Measurements from ENCODE around the gene C19orf47. TPM values are rescaled to one million over a fixed set of nuclear protein-coding genes. Genes with fewer than 3 reads are reported as not detected.

C19orf47 gene, protein sequence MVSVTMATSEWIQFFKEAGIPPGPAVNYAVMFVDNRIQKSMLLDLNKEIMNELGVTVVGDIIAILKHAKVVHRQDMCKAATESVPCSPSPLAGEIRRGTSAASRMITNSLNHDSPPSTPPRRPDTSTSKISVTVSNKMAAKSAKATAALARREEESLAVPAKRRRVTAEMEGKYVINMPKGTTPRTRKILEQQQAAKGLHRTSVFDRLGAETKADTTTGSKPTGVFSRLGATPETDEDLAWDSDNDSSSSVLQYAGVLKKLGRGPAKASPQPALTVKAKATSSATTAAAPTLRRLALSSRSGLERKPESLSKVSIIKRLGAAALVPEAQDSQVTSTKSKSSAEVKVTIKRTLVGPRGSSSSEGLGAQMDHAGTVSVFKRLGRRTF
- total RNA-seq: 7.4 and 10.5 TPM in 2 replicates

DNA sequence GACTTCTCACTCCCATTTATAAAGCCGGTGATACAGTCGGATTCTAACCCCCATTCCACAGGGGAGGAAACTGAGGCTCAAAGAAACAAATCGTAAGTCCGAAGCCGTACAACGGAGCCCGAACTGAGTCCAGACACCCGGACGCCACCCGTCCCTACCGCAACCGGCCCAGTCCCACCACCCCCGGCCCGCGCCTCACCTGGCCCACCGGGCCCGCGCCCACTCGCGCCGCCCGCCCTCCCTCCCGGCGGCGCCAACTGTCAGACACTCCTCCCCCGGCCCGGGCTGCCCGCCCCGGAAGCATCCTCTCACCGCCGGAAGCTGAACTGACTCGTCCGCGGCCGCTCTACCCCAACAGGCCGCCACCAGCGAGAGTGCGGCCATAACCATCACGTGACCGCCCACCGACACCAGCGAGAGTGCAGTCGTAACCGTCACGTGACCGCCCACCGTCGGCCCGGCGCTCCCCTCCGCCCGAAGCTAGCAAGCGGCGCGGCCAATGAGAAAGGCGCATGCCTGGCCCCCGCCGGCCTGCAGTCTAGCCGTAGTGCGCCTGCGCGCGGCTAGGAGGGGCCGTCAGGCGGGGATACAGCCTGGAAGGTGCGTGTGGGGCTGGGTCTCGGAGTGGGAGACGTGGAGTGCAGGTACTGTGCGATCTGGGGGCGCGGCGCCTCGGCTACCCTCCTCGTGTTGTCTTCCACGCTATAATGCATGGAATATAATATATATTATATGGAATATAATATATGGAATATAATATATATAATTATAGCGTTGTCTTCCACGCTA, at the start of gene C19orf47, which contains the start of gene PLD3:
Gene C19orf47, minus strand, starts transcription at position 273 of the 789 bp plus-strand sequence. CDS start 6,540 bp downstream, outside the sequence.
Gene PLD3, plus strand, starts transcription at position 571 of the 789 bp plus-strand sequence. CDS start 17,789 bp downstream, outside the sequence.
- DNase-seq (ENCODE audit: low read depth, low spot score): peak; percentile 96

DNA sequence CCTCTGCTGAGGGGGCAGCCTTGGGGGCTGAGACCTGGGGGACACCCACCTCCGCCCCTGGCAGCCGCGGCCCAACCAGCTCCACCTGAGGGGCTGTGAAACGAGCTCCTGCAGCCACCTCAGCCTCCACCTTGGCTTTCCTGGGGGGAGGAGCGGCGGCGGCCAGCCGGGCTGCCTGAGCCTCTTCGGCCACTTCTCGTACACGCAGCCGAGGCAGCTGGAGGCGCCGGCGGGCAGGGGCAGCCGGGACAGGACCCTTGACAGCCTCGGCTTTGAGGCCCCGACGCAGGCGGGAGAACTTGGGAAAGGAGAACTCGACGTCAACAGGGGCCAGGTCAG, 49.3 kb upstream of the C19orf47 start:
- DNase-seq (ENCODE audit: low read depth, low spot score): no peak

DNA sequence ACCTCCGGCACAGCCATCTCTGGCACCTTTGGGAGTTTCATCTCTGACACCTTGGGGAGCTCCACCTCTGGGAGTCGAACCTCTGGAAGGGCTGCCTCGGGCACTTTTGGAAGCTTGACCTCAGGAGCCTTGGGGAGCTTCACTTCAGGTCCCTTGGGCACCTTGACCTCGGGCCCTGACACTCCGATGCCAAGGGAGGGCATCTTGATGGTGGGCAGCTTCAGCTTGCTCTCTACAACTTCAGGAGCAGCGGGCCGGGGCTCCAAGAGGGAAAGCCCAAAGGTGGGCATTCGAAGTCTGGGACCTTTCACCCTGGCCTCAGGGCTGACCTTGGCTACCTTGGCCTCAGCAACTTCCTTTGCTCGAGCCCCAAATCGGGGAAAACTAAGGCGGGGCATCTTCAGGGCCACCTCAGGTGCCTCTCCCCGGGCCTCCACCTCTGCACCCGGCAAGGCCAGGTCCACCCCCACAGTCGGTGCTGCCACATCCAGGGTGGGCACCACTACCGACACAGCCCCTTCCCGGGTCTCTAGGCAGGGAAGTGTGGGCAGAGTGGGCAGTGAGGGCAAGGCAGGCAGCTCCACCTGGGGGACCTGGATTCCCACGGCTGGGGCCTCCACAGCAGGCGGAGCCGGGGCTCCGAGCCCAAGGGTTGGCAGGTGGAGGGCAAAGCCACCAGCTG, 48.8 kb upstream of the C19orf47 start:
- DNase-seq (ENCODE audit: low read depth, low spot score): no peak

DNA sequence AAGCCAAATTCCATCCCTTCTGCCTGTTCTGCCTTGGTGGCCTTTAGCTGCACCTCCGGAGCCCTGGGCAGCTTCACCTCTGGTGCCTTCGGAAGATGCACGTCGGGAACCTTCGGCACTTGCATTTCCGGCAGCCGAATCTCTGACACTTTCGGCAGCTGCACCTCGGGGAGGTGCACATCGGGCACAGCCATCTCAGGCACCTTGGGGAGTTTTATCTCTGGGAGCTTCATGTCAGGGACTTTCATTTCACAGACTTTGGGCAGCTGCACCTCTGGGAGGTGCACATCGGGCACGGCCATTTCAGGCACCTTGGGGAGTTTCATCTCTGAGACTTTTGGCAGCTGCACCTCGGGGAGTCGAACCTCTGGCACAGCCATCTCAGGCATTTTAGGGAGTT, 47.8 kb upstream of the C19orf47 start:
- no peak for DNase-seq (ENCODE audit: low read depth, low spot score)

DNA sequence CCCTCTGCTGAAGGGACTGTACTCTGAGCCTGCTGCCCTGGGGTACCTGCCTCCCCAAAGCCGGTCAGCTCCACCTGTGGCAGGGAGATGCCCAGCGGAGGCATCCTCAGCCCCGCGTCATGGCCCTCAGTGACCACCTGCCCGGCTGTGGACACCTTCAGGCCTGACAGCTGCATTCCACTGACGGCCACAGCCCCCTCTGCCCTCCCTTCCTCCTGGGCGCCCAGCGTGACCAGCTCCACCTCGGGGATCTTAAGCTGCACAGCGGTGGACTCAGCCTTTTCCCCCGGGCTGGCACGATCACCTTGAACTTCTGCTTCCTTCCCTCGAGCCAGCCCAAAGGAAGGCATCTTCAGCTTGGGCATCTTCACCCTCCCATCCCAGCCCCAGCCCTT, 46.6 kb upstream of the C19orf47 start:
- no peak for DNase-seq (ENCODE audit: low read depth, low spot score)

DNA sequence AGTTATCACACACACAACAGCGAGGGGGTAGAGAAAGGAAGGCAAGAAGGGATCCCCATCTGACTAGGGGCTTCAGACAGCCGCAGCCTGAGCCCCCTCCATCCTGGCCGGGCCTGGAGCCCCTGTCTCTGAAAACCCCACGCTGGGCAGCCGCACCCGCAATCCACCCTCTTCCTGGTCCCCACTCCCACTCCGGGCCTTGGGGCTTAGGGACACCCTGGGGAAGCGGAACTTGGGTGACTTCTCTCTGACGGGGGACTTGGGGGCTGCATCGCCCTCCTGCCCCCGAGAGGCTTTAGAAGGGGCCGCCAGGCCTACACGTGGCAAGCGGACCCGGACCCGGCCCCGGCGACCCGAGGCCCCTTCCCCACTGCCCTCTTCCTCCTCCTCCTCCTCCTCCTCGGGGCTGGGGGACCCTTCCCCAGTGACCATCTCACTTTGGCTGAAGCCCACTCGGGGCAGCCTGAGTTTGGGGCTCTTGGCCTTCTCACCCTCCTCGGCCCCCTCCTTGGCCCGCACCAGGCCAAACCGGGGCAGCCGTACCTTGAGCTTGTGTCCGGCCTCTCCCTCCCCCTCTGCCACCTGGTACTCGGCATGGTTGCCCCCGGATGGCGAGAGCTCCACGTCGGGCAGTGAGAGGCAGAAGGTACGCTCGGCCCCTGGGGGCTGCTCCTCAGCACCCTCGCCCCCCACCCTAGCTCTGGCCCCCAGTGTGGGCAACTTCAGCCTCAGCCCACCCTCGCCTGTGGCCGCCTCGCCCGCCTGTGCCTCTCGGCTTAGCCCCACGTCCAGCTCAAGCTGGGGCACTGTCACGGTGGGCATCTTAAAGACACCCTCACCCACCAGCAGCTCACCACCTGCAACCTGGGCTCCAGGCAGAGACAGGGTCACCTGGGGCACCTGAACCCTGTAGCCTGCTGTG, 46.0 kb upstream of the C19orf47 start:
- DNase-seq (ENCODE audit: low read depth, low spot score): no peak

DNA sequence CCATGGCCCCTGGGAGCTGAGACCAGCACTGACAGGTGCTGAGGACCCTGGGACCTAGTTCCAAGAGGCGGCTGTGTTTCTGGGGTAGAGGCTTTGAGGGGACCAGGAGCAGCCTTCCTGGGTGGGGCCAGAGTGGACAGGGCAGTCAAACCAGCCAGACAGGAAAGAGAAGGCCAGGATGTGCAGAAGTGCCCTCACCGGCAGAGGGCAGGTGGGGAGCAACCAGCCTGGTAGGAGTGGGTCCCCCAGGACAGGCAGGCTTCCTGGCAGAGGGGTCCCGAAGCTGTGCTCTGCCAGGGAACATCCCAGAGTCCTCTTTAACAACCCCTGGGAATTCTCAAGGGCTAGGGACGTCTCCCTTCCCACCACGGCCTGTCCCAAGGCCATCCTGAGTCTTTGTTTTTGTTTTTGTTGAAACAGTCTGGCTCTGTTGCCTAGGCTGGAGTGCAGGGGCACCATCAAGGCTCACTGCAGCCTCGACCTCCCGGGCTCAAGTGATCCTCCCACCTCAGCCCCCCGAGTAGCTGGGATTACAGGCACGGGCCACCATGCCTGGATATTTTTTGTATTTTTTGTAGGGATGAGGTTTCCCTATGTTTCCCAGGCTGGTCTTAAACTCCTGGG, 44.8 kb upstream of the C19orf47 start:
- DNase-seq (ENCODE audit: low read depth, low spot score): no peak

DNA sequence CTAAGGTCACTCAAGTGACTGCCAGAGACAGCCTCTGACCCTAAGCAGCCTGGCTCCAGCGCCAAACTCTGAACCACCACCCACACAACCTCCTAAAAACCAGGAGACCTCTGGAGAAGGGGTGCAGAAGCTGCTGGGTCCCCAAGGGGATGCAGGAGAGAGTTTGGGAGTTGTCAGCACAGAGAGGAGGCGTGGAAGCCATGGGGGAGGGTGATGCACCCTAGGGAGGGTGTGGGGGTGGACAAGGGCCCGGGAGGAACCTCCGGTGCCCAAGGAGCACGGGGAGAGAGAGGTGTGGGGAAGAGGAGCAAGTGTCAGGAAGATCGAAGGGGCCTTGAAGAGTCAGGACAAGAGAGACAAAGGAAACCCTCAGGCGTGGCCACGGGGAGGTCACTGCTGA, 43.9 kb upstream of the C19orf47 start:
- DNase-seq (ENCODE audit: low read depth, low spot score): no peak

DNA sequence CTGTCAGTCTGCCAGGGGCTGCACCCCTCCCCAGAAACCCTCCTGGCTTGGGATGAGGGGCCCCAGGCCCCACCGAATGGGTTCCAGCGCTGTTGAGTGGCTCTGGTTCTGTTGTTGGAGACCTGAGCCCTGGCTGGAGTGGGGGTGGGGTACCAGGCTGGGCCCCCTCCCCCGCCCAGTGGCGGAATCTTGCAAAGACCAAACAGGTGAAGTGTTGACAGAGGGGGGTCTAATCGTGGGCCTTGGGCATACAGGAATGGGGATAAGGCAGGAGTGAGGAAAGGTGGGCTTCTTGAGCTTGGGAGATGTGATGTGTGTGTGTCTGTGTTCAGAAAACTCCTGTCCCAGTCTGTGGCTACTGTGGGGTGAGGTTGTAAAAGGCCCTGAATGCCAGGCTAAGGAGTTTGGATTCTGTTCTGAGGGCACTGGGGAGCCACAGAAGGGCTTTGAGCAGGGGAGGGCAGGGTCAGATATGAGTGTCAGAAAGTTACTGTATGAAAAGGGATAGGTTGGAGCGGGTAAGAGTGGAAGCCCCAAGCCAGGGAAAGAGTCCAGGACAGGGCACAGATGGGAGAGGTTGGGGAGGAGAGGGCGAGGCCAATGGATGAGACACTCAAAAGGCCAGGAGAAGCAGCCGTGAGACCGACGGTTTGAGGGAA, 42.0 kb upstream of the C19orf47 start, which contains the start of gene HIPK4:
Gene HIPK4, minus strand, starts transcription at position 98 of the 659 bp plus-strand sequence. CDS start 279 bp downstream, outside the sequence.
- no peak for DNase-seq (ENCODE audit: low read depth, low spot score)

DNA sequence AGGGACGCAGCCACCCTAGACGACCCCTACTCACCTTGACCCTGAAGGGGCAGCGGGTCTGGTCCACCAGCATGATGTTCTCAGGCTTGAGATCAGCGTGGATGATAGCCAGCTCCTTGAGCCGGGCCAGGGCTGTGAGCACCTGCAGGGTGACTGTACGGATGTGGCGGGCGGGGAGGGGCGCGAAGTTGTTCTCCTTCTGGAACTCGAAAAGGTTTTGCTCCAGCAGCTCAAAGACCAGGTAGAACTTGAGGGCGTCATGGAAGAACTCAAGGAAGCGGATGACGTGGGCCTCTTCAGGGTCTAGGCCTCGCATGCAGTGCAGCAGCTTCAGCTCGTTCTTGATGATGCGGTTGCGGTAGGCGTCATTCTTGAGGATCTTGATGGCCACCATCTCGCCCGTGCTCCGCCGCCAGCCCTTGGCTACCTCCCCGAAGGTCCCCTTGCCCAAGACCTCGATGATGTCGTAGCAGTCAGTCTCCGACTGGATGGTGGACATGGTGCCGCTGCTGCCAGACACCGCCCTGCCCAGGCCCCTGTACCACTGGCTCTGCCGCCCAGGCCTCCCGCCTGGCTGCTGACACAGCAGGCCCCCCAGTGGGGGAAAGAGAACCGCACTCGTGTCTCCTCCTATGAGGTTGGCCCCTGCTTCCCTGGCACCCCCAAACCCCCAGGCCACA, 41.3 kb upstream of the C19orf47 start:
- DNase-seq (ENCODE audit: low read depth, low spot score): no peak

DNA sequence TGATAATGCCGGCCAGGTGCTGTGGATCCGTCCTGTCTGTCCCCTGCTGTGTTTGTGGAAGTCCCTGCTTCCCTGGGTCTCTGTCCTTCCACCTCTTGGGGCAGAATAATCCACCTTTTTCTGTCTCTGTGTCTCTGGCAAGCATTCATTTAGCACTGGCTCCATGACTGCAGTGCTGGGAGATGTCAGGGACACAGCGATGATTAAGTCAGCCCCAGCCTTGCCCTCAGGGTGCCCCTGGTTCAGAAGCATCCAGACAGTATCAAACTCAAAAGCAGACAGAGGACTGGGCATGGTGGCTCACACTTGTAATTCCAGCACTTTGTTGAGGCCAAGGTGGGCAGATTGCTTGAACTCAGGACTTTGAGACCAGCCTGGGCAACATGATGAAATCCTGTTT, 40.3 kb upstream of the C19orf47 start:
- DNase-seq (ENCODE audit: low read depth, low spot score): no peak

DNA sequence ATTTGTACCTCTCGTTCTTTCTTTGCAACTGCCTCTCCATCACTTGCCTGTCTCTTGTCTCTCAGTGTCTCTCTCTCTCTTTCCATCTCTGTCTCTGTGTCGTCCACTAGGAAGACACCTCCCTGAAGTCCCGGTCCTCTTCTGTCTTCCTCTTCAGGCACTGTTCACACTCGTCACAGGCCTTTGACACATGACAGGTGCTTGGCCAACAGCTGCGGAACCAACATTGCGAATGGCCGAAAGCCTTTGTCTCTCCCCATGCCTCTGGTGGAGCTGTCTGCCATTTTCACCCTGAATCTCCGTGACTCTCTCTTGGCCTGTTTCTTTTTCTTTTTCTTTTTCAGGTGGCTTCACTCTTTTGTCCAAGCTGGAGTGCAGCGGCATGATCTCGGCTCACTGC, 39.0 kb upstream of the C19orf47 start:
- DNase-seq (ENCODE audit: low read depth, low spot score): no peak

DNA sequence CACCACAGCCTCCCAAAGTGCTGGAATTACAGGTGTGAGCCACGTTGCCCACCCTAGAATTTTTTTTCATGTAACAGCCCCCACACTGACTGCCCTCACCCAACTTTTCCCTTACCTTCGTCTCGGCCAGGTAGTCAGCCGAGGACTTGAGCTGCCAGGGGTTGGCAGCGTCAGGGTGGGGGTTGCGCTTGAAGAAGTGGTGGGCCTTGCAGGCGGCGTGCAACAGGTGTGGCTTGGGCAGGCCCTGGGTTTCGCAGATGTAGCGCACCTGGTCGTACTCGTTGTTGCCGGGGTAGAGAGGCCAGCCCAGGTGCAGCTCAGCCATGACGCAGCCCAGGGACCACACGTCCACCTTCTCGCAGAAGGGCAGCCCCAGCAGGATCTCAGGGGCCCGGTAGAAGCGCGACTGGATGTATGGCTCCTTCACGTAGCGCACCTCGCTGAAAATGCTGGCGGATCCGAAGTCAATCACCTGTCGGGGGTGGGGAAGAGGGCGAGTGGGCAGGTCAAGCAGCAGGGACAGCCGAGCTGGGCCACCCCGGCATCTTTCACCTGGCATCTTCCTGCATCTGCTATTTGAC, 35.6 kb upstream of the C19orf47 start:
- no peak for DNase-seq (ENCODE audit: low read depth, low spot score)

DNA sequence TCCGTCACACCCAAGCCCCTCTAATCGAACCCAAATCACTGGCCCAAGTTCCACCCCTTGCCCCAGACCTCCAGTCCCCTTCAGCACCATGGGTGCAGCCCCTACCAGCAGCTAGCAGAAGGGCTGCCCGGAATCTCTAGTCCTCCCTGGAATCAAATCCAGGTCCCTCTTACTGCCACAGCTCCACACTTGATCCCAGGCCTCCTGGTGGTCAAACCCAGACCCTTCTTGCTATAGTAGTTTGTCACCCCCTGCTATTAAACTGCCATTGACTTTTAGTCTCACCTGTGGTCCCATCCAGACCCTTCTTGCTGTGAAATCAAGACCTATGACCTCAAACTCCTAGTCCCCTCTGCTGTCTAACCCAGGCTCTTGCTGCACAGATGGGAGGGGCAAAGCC, 33.1 kb upstream of the C19orf47 start:
- no peak for DNase-seq (ENCODE audit: low read depth, low spot score)

DNA sequence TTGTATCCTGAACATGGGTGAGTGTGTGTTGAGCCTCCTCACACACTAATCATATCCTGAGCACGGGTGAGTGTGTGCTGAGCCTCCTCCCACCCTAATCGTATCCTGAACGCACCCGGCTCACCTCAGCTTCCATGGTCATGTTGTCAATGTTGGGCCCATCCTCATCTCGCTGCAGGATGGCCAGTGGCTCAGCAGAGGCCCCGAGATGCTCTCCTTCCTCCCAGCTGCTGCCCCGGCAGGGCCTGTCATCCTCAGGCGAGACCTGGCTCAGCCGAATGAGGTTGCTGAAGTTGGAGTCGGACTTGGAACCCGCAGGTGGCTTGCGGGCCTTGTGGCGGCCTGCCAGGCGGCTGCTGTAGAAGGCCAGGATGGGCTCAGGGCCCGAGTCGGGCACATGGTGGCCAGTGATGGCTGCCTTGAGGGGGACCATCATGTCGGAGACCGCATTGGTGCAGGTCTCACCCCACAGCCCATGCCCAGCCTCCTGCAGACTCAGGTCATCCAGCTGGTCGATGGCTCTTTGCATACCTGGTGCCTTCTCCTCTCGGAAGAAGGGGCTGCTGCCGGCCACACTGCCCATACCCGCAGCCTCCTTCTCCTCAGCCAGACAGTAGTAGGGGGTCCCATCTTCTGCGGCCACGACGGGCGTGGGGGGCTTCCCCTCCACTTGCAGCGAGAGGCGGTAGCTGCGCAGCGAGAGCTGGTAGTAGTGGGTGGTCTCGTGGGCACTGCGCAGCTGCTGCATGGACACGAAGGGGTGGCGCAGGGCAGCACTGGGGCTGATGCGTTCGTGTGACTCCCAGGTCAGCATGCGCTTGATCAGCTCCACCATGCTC, 32.2 kb upstream of the C19orf47 start:
- no peak for DNase-seq (ENCODE audit: low read depth, low spot score)

DNA sequence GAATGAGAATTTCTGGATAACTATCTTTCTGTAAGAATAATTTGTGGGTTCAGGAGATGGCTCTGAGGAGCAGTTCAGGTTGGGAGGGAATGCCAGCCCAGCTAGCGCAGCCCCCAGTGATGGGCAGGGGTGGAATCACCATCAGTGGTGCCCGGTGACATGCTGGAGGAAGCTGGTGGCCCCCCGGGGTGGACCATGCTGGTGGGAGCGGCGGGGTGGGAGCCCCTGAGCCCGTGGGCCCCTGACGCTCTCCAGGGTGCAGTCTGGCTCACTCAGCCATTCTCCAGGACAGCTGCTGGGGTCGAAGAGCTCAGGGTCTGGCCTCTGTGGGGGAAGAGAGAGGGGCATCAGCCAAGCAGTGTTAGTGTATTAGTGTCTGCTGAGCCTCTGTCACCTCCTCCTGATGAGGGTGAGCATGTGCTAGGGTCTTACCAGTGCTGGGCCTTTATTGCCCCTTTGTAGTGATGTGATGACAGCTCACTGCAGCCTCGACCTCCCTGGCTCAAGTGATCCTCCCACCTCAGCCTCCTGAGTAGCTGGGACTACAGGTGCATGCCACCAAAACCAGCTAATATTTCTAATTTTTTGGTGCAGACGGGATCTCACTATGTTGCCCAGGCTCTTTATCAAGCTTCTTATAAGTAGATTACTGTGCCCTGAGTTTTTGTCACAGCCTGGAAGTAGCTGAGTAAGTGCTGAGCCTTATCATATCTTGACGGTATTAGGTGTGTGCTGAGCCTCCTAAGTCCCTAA, 31.4 kb upstream of the C19orf47 start:
- DNase-seq (ENCODE audit: low read depth, low spot score): no peak

DNA sequence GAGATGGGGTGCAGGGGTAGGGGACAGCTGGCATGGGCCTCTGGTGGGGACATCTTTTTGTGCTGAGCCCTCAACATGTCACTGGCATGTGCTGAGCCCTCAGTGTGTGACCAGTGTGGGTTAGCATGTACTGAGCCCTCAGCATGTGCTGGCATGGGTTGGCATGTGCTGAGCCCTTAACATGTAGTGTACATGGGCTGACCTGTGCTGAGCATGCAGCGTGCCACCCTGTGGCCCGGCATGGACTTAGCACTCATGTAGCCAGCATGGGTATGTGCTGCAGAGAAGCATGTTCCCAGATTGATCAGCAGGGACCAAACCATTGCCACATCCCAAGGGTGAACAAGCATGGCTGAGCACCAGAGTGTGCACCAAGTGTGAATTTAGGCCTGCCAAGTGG, 30.3 kb upstream of the C19orf47 start:
- no peak for DNase-seq (ENCODE audit: low read depth, low spot score)

Data from pulmonary artery endothelial cell (primary cell).